GM12878 (cell line): ENCODE measurements around the gene RAC2. TPM values are rescaled to one million over a fixed set of nuclear protein-coding genes. Genes with fewer than 3 reads are reported as not detected.
A peak's percentile ranks its signal among the peaks of the same experiment; 100 is the strongest.

Experiments
- ATAC-seq: fragments of 200-7000 bp; cut with Tn5 transposase; 3 replicates; pipeline ENCODE4 v1.9.1; 2020; ENCODE audit warnings: mild to moderate bottlenecking, moderate library complexity
- BruUV-seq: library from RNA; stranded (reverse); fragments of 400-500 nt; replicated peaks from 2 replicates; lab custom pipeline; 2021; lab: Mats Ljungman, UMichigan
- CTCF ChIA-PET: fragments of 300-600 bp; sonication (Branson Sonifier 250); formaldehyde crosslinking; extraction: SDS; loops from one replicate; lab custom pipeline; 2021; ENCODE audit warnings: inconsistent platforms; lab: Yijun Ruan, JAX
- POLR2A ChIA-PET: fragments of 350-600 bp; formaldehyde crosslinking; extraction: SDS; loops from one replicate; lab custom pipeline; 2021; ENCODE audit warnings: inconsistent platforms; lab: Charles Lee
- RAD21 ChIA-PET: fragments of 300-600 bp; sonication (Branson Sonifier 250); formaldehyde crosslinking; loops from one replicate; lab custom pipeline; 2023; ENCODE audit warnings: antibody characterized with exemption; ENCODE audit not compliant: unreplicated experiment; lab: Charles Lee
- SMC1A ChIA-PET: fragments of 300-600 bp; sonication (Branson Sonifier 250); formaldehyde crosslinking; loops from one replicate; lab custom pipeline; 2023; ENCODE audit not compliant: unreplicated experiment, uncharacterized antibody; lab: Charles Lee
- DNase-seq: peaks from one replicate; pipeline ENCODE4 v3.0.0-alpha.2; 2011; ENCODE audit warnings: low read depth, low spot score
- FAIRE-seq: peaks from 3 replicates; lab custom pipeline; 2011; peaks lifted over from hg19 to GRCh38; lab: Jason Lieb, UNC
- H2AFZ ChIP-seq: 2 replicates; pipeline ENCODE4 v1.6.0; 2011; ENCODE audit warnings: low read depth, low read length, control low read depth; ENCODE audit not compliant: control insufficient read depth
- H3K27ac ChIP-seq: 2 replicates; pipeline ENCODE4 v1.5.1; 2011; ENCODE audit warnings: control low read depth; ENCODE audit not compliant: control insufficient read depth, insufficient read depth
- H3K27me3 ChIP-seq, 2 experiments: replicated peaks in 1 of 2; 2 replicates each; pipeline versions ENCODE4 v1.6.0 to v1.6.1; 2011; ENCODE audit warnings: low read length in 1 of 2; ENCODE audit not compliant: control insufficient read depth in 2 of 2, insufficient read depth in 2 of 2
- H3K36me3 ChIP-seq, 2 experiments: 2 replicates each; pipeline ENCODE4 v1.5.1; 2011; ENCODE audit warnings: low read length in 1 of 2; ENCODE audit not compliant: control insufficient read depth in 2 of 2, insufficient read depth in 2 of 2
- H3K4me1 ChIP-seq: 2 replicates; pipeline ENCODE4 v1.6.1; 2011; ENCODE audit warnings: mild to moderate bottlenecking, low read length, moderate library complexity, mixed read lengths; ENCODE audit not compliant: control insufficient read depth, insufficient read depth
- H3K4me2 ChIP-seq: 2 replicates; pipeline ENCODE4 v1.6.0; 2011; ENCODE audit warnings: control low read depth; ENCODE audit not compliant: control insufficient read depth, insufficient read depth
- H3K4me3 ChIP-seq: fragments of 200-600 bp; sonication (generic); 2 replicates; pipeline ENCODE4 v1.5.1; 2016
- H3K79me2 ChIP-seq: 2 replicates; pipeline ENCODE4 v1.6.0; 2011; ENCODE audit warnings: low read length; ENCODE audit not compliant: control insufficient read depth, insufficient read depth
- H3K9ac ChIP-seq: 2 replicates; pipeline ENCODE4 v1.8.0; 2011; ENCODE audit warnings: low read length, control low read depth, mixed read lengths; ENCODE audit not compliant: control insufficient read depth, insufficient read depth
- H3K9me3 ChIP-seq: replicated peaks from 3 replicates; pipeline ENCODE4 v1.5.1; 2011; ENCODE audit warnings: mild to moderate bottlenecking, low read length; ENCODE audit not compliant: control insufficient read depth, insufficient read depth
- H4K20me1 ChIP-seq: 2 replicates; pipeline ENCODE4 v1.6.0; 2011; ENCODE audit not compliant: control insufficient read depth, insufficient read depth
- GABPA ChIP-seq: IDR thresholded peaks from 2 replicates; pipeline ENCODE4 v1.6.1; 2014; ENCODE audit warnings: antibody characterized with exemption, low read depth, mild to moderate bottlenecking, inconsistent platforms
- IKZF1 ChIP-seq: fragments of 450-650 bp; conservative IDR thresholded peaks from 2 replicates; pipeline ENCODE4 v1.6.1; 2017; ENCODE audit warnings: antibody characterized with exemption, mild to moderate bottlenecking
- IRF3 ChIP-seq: fragments of 450-650 bp; IDR thresholded peaks from 2 replicates; pipeline ENCODE4 v1.6.1; 2014; ENCODE audit warnings: mild to moderate bottlenecking
- NKRF ChIP-seq: fragments of 450-650 bp; conservative IDR thresholded peaks from 2 replicates; pipeline ENCODE4 v1.6.1; 2017; ENCODE audit warnings: mild to moderate bottlenecking, moderate library complexity
- NR2C1 ChIP-seq: fragments of 450-650 bp; IDR thresholded peaks from 2 replicates; pipeline ENCODE4 v1.6.1; 2017; ENCODE audit warnings: antibody characterized with exemption, mild to moderate bottlenecking, moderate library complexity
- NR2C2 ChIP-seq: IDR thresholded peaks from 2 replicates; pipeline ENCODE4 v1.6.1; 2011; ENCODE audit warnings: borderline replicate concordance, low read depth; ENCODE audit not compliant: control insufficient read depth, insufficient read length
- RFX5 ChIP-seq: IDR thresholded peaks from 2 replicates; pipeline ENCODE4 v1.6.1; 2011; ENCODE audit warnings: low read depth, low read length, improper control_type of control experiment
- SREBF1 ChIP-seq: IDR thresholded peaks from 2 replicates; pipeline ENCODE4 v1.6.1; 2012; ENCODE audit warnings: mild to moderate bottlenecking, low read length
- ZBTB33 ChIP-seq: fragments of 450-650 bp; IDR thresholded peaks from 2 replicates; pipeline ENCODE4 v1.6.1; 2017; ENCODE audit warnings: mild to moderate bottlenecking
- ZNF217 ChIP-seq: fragments of 450-650 bp; IDR thresholded peaks from 2 replicates; pipeline ENCODE4 v1.6.1; 2017; ENCODE audit warnings: antibody characterized with exemption, mild to moderate bottlenecking
- WGBS: methylation state at CpG from one replicate; pipeline ENCODE4 v1.1.6; 2016; ENCODE audit warnings: low lambda C conversion rate; ENCODE audit not compliant: insufficient replicate concordance, insufficient coverage; ENCODE audit errors: missing lambda C conversion rate; 5-methylcytosine and 5-hydroxymethylcytosine counted together
- in situ Hi-C: fragments of 300-500 bp; cut with MboI; formaldehyde crosslinking; loops from 9 replicates; pipeline ENCODE4 v1.14.3; 2018; ENCODE audit warnings: mixed read lengths
- intact Hi-C: fragments of 100-400 bp; cut with micrococcal nuclease; formaldehyde crosslinking; loops from one replicate; pipeline ENCODE4 v1.14.2; 2022; ENCODE audit not compliant: unreplicated experiment
- polyA plus RNA-seq, 11 experiments: library from polyadenylated mRNA; depleted of rRNA in 4 of 11; unstranded in 6 of 11; stranded (reverse) in 5 of 11; fragments of >200 nt; fragmentation: Nextera tagmentation in 4 of 11; fragmentation: Illumina TruSeq in 1 of 11; extraction: Ambion mirVana in 4 of 11; extraction: Trizol in 1 of 11; gene quantifications; 1 replicate in 1 of 11; 2 replicates in 10 of 11; pipeline versions ENCODE4 v1.2.1 to v1.2.3, GENCODE V29; 2011 to 2016; ENCODE audit warnings: inconsistent platforms in 2 of 11, missing spikeins in 2 of 11, low read depth in 1 of 11
- total RNA-seq, 4 experiments: library from RNA; depleted of rRNA in 3 of 4; stranded (reverse); fragments of >200 nt in 3 of 4; fragmentation: Illumina TruSeq in 1 of 4; extraction: Trizol in 1 of 4; gene quantifications; 2 replicates each; pipeline versions ENCODE4 v1.2.1 to v1.2.3, GENCODE V29; 2013 to 2021

RAC2 gene
- total and polyA plus RNA-seq, 10 of the 15 experiments (the other 5 are each of a cell fraction or from before 2014, with no cell fraction given): 102 to 386 (median 304) TPM

GRCh38 chr22:37287550-37287951 is 43.5 kb upstream of the RAC2 start:
- WGBS: 92% methylated on average over 10 of the region's 10 CpGs
- POLR2A ChIA-PET: interaction anchor here (0.8 to 3.2 kb wide), 3 partner anchors 8 to 26 kb away, joined by 3 to 8 read pairs (median 3); no protein-coding TSS in a partner anchor
- CTCF ChIA-PET: interaction anchor here (1.2 kb wide), 1 partner anchor 27 kb away, joined by 5 read pairs; no protein-coding TSS in a partner anchor
- RAD21 ChIA-PET: interaction anchor here (1.5 kb wide), 1 partner anchor 11 kb away, joined by 3 read pairs; no protein-coding TSS in a partner anchor
- H3K27me3 ChIP-seq: no peaks in the 10 kb centered on the region
- H4K20me1 ChIP-seq: no peaks in the 10 kb centered on the region; the same call in 1 of the 2 replicates
- ATAC-seq: no peak
- no peak for FAIRE-seq
- in situ Hi-C loops (no loop called here), intact Hi-C loops (no loop called here)
- no TSS peak for BruUV-seq
- peaks cover 16% of the 10 kb centered on the region for H3K79me2 ChIP-seq
- H2AFZ ChIP-seq: no peak overlapping the region
- no peak overlapping the region for H3K4me3 ChIP-seq
- no peak overlapping the region for H3K27ac ChIP-seq
- no peaks in the 10 kb centered on the region; the same call in 2 of the 3 replicates for H3K9me3 ChIP-seq
- no peak overlapping the region for H3K4me2 ChIP-seq
- H3K4me1 ChIP-seq: peaks cover 27% of the 10 kb centered on the region
- H3K9ac ChIP-seq: no peak overlapping the region
- no peaks in the 10 kb centered on the region for H3K36me3 ChIP-seq
- SMC1A ChIA-PET: interaction anchor here (1.1 to 1.5 kb wide), 3 partner anchors 23 to 72 kb away, joined by 3 to 4 read pairs (median 3); no protein-coding TSS in a partner anchor
- TF ChIP-seq RFX5: no peak
- TF ChIP-seq NR2C1: no peak
- no peak for TF ChIP-seq GABPA
- no peak for TF ChIP-seq NR2C2
- no peak for TF ChIP-seq IRF3
- TF ChIP-seq IKZF1: peak; percentile 23; the same call in 1 of the 2 replicates
- TF ChIP-seq ZBTB33: peak; percentile 72; the same call in 1 of the 2 replicates
- TF ChIP-seq NKRF: no peak
- TF ChIP-seq ZNF217: no peak
- no peak for TF ChIP-seq SREBF1
- DNase-seq: no peak
